H9 (cell line): ENCODE measurements around the gene ADAMTS5. TPM values are rescaled to one million over a fixed set of nuclear protein-coding genes. Genes with fewer than 3 reads are reported as not detected.
A peak's percentile ranks its signal among the peaks of the same experiment; 100 is the strongest.

Experiments
- DNase-seq: peaks from one replicate; pipeline ENCODE4 v3.0.0-alpha.2; 2017
- H2AFZ ChIP-seq: one replicate; pipeline ENCODE4 v1.6.1; 2013; ENCODE audit warnings: mild to moderate bottlenecking, low read length, control low read depth, moderate library complexity
- H2AK5ac ChIP-seq: 2 replicates; pipeline ENCODE4 v1.6.1; 2013; ENCODE audit warnings: low read length, control low read depth, mixed read lengths; ENCODE audit not compliant: insufficient read length
- H2BK120ac ChIP-seq: one replicate; pipeline ENCODE4 v1.6.1; 2013; ENCODE audit warnings: low read depth, mild to moderate bottlenecking, low read length, control low read depth, inconsistent platforms; ENCODE audit not compliant: poor library complexity, severe bottlenecking
- H2BK12ac ChIP-seq: 2 replicates; pipeline ENCODE4 v1.6.1; 2013; ENCODE audit warnings: low read length, control low read depth, mixed read lengths, low read depth; ENCODE audit not compliant: insufficient read length
- H2BK15ac ChIP-seq: 2 replicates; pipeline ENCODE4 v1.6.1; 2013; ENCODE audit warnings: low read depth, low read length, control low read depth
- H2BK20ac ChIP-seq: one replicate; pipeline ENCODE4 v1.6.1; 2013; ENCODE audit warnings: low read depth, mild to moderate bottlenecking, low read length, control low read depth, inconsistent platforms; ENCODE audit not compliant: poor library complexity, severe bottlenecking
- H2BK5ac ChIP-seq: 2 replicates; pipeline ENCODE4 v1.6.1; 2013; ENCODE audit warnings: low read length, control low read depth, mixed read lengths; ENCODE audit not compliant: insufficient read length
- H3K14ac ChIP-seq: 2 replicates; pipeline ENCODE4 v1.6.1; 2013; ENCODE audit warnings: low read length, control low read depth; ENCODE audit not compliant: insufficient read depth
- H3K18ac ChIP-seq: 2 replicates; pipeline ENCODE4 v1.6.1; 2013; ENCODE audit warnings: low read depth, mild to moderate bottlenecking, mixed read lengths, low read length, control low read depth; ENCODE audit not compliant: insufficient read length
- H3K23ac ChIP-seq: 2 replicates; pipeline ENCODE4 v1.6.1; 2013; ENCODE audit warnings: low read length, control low read depth, mixed read lengths, low read depth; ENCODE audit not compliant: insufficient read length
- H3K23me2 ChIP-seq: 2 replicates; pipeline ENCODE4 v1.6.1; 2013; ENCODE audit warnings: low read depth, mild to moderate bottlenecking, mixed read lengths, low read length, control low read depth; ENCODE audit not compliant: insufficient read length, poor library complexity, severe bottlenecking
- H3K27ac ChIP-seq: 2 replicates; pipeline ENCODE4 v1.5.1; 2013; ENCODE audit warnings: low read length, control low read depth, mixed read lengths, low read depth; ENCODE audit not compliant: insufficient read length
- H3K27me3 ChIP-seq: 2 replicates; pipeline ENCODE4 v1.6.1; 2013; ENCODE audit warnings: low read length, control low read depth, inconsistent platforms; ENCODE audit not compliant: insufficient read depth
- H3K4ac ChIP-seq: 2 replicates; pipeline ENCODE4 v1.6.1; 2013; ENCODE audit warnings: low read depth, mild to moderate bottlenecking, control low read depth, inconsistent platforms, low read length, moderate library complexity
- H3K4me1 ChIP-seq: 2 replicates; pipeline ENCODE4 v1.6.1; 2013; ENCODE audit warnings: low read length, control low read depth, inconsistent platforms; ENCODE audit not compliant: insufficient read depth
- H3K4me2 ChIP-seq: 2 replicates; pipeline ENCODE4 v1.6.1; 2013; ENCODE audit warnings: low read length, control low read depth, mixed read lengths; ENCODE audit not compliant: insufficient read length, insufficient read depth
- H3K56ac ChIP-seq: 2 replicates; pipeline ENCODE4 v1.6.1; 2013; ENCODE audit warnings: low read depth, mild to moderate bottlenecking, mixed read lengths, low read length, control low read depth; ENCODE audit not compliant: insufficient read length
- H3K79me1 ChIP-seq: 2 replicates; pipeline ENCODE4 v1.6.1; 2013; ENCODE audit warnings: low read depth, mild to moderate bottlenecking, moderate library complexity, low read length, control low read depth, inconsistent platforms; ENCODE audit not compliant: insufficient read depth, poor library complexity, severe bottlenecking
- H3K79me2 ChIP-seq: 2 replicates; pipeline ENCODE4 v1.6.1; 2013; ENCODE audit warnings: low read length, control low read depth, inconsistent platforms; ENCODE audit not compliant: insufficient read depth
- H3K9ac ChIP-seq: 2 replicates; pipeline ENCODE4 v1.6.1; 2013; ENCODE audit warnings: low read length, control low read depth, mixed read lengths; ENCODE audit not compliant: insufficient read length; ENCODE audit errors: extremely low read depth
- H3K9me3 ChIP-seq: one replicate; pipeline ENCODE4 v1.6.1; 2013; ENCODE audit warnings: low read depth, low read length, inconsistent platforms; ENCODE audit not compliant: control insufficient read depth
- H3T11ph ChIP-seq: one replicate; pipeline ENCODE4 v1.6.1; 2013; ENCODE audit warnings: mild to moderate bottlenecking, low read length, control low read depth, inconsistent platforms
- H4K20me1 ChIP-seq: one replicate; pipeline ENCODE4 v1.6.1; 2013; ENCODE audit not compliant: control insufficient read depth, insufficient read length, insufficient read depth
- H4K5ac ChIP-seq: 2 replicates; pipeline ENCODE4 v1.6.1; 2013; ENCODE audit warnings: low read depth, mild to moderate bottlenecking, mixed read lengths, low read length, control low read depth; ENCODE audit not compliant: insufficient read length
- H4K8ac ChIP-seq: replicated peaks from 2 replicates; pipeline ENCODE4 v1.6.1; 2013; ENCODE audit warnings: low read length, control low read depth, mixed read lengths, low read depth; ENCODE audit not compliant: insufficient read length
- H4K91ac ChIP-seq: 2 replicates; pipeline ENCODE4 v1.6.1; 2013; ENCODE audit warnings: low read depth, mild to moderate bottlenecking, moderate library complexity, mixed read lengths, low read length, control low read depth; ENCODE audit not compliant: insufficient read length
- H3K27ac Mint-ChIP-seq, 3 experiments: 2 replicates in 2 of 3; 3 replicates in 1 of 3; pipeline ENCODE4 v1.8.0; 2020 to 2021; ENCODE audit warnings: mixed read lengths in 3 of 3, mild to moderate bottlenecking in 1 of 3, moderate library complexity in 1 of 3
- H3K27me3 Mint-ChIP-seq: 2 replicates; pipeline ENCODE4 v1.8.0; 2021; ENCODE audit warnings: low read depth, mild to moderate bottlenecking, moderate library complexity, mixed read lengths
- H3K36me3 Mint-ChIP-seq, 3 experiments: 2 replicates in 2 of 3; 3 replicates in 1 of 3; pipeline ENCODE4 v1.8.0; 2020 to 2021; ENCODE audit warnings: low read depth in 3 of 3, mixed read lengths in 3 of 3; ENCODE audit not compliant: insufficient read depth in 1 of 3
- H3K4me1 Mint-ChIP-seq, 2 experiments: 2 replicates each; pipeline ENCODE4 v1.8.0; 2020; ENCODE audit warnings: mixed read lengths in 2 of 2
- H3K4me3 Mint-ChIP-seq, 2 experiments: 2 replicates in 1 of 2; 3 replicates in 1 of 2; pipeline ENCODE4 v1.8.0; 2020 to 2021; ENCODE audit warnings: mild to moderate bottlenecking in 2 of 2, mixed read lengths in 2 of 2, moderate library complexity in 1 of 2
- H3K9me3 Mint-ChIP-seq, 2 experiments: 2 replicates in 1 of 2; 3 replicates in 1 of 2; pipeline ENCODE4 v1.8.0; 2020; ENCODE audit warnings: mild to moderate bottlenecking in 2 of 2, mixed read lengths in 2 of 2, moderate library complexity in 1 of 2
- WGBS: extraction: QIAGEN DNeasy Blood & Tissue Kit; methylation state at CpG from one replicate; pipeline ENCODE4 v1.1.7; 2013; ENCODE audit warnings: missing lambda C conversion rate, low lambda C conversion rate, mixed read lengths; ENCODE audit not compliant: insufficient read length; ENCODE audit errors: extremely low coverage; 5-methylcytosine and 5-hydroxymethylcytosine counted together
- total RNA-seq: library from RNA; stranded (reverse); gene quantifications from 2 replicates; pipeline ENCODE4 v1.2.1, GENCODE V29; 2021
- TF ChIP-seq, protein P1 (sequence below): fragments of 200-600 bp; sonication (generic); conservative IDR thresholded peaks from 3 replicates; pipeline ENCODE4 v1.8.0; 2021; ENCODE audit warnings: antibody characterized with exemption, mild to moderate bottlenecking

Gene ADAMTS5
- total RNA-seq, 1 experiment from 2014 or later: 0.90 TPM

- no peak overlapping the region for H3K14ac ChIP-seq
- Mint-ChIP-seq H3K27ac (peak overlapping the region in 1 of 3 experiments; percentile 8; a peak in 2 of 7 replicates), H3K9me3 (no peaks in the 10 kb centered on the region; a peak in 2 of 5 replicates), H3K27me3 (no peaks in the 10 kb centered on the region), H3K36me3 (peaks cover 0 to 10% (median 3%) of the 10 kb centered on the region in 3 experiments; a peak in 2 of 7 replicates), H3K4me3 (no peak overlapping the region), H3K4me1 (peaks cover 17 to 18% of the 10 kb centered on the region in 2 experiments)
- H3K9me3 ChIP-seq: no peaks in the 10 kb centered on the region
- no CpG with 5 or more reads among the region's 10 CpGs for WGBS
- H3K18ac ChIP-seq: no peak overlapping the region
- H3K56ac ChIP-seq: no peak overlapping the region
- no peaks in the 10 kb centered on the region for H3K79me1 ChIP-seq
- H2AK5ac ChIP-seq: no peak overlapping the region
- no peaks in the 10 kb centered on the region for H3K79me2 ChIP-seq
- no peak overlapping the region for H3K4ac ChIP-seq
- H3K23me2 ChIP-seq: no peaks in the 10 kb centered on the region
- H2AFZ ChIP-seq: no peak overlapping the region
- no peak overlapping the region for H2BK12ac ChIP-seq
- no peak overlapping the region for H3K4me2 ChIP-seq
- H2BK120ac ChIP-seq: no peak overlapping the region
- H3K9ac ChIP-seq: no peak overlapping the region
- no peak overlapping the region for H2BK15ac ChIP-seq
- no peak overlapping the region for H2BK20ac ChIP-seq
- no peak overlapping the region for H3K27ac ChIP-seq
- no peak overlapping the region for H4K91ac ChIP-seq
- DNase-seq: no peak
- H3T11ph ChIP-seq: no peak overlapping the region
- no peak overlapping the region for H2BK5ac ChIP-seq
- H3K4me1 ChIP-seq: peaks cover 2% of the 10 kb centered on the region; the same call in 1 of the 2 replicates
- TF ChIP-seq, protein P1, sequence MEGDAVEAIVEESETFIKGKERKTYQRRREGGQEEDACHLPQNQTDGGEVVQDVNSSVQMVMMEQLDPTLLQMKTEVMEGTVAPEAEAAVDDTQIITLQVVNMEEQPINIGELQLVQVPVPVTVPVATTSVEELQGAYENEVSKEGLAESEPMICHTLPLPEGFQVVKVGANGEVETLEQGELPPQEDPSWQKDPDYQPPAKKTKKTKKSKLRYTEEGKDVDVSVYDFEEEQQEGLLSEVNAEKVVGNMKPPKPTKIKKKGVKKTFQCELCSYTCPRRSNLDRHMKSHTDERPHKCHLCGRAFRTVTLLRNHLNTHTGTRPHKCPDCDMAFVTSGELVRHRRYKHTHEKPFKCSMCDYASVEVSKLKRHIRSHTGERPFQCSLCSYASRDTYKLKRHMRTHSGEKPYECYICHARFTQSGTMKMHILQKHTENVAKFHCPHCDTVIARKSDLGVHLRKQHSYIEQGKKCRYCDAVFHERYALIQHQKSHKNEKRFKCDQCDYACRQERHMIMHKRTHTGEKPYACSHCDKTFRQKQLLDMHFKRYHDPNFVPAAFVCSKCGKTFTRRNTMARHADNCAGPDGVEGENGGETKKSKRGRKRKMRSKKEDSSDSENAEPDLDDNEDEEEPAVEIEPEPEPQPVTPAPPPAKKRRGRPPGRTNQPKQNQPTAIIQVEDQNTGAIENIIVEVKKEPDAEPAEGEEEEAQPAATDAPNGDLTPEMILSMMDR: no peak
- H3K27me3 ChIP-seq: no peaks in the 10 kb centered on the region
- no peak overlapping the region for H4K5ac ChIP-seq
- no peaks in the 10 kb centered on the region for H4K20me1 ChIP-seq
- no peak overlapping the region for H4K8ac ChIP-seq
- no peak overlapping the region for H3K23ac ChIP-seq
These were observed 42.9 kb downstream of the ADAMTS5 start for GRCh38 chr21:26923986-26924385.
